ENCODE data around the gene FTSJ3. TPM values are rescaled to one million over a fixed set of nuclear protein-coding genes. Genes with fewer than 3 reads are reported as not detected.

FTSJ3 gene
- total and polyA plus RNA-seq, 2 of the 13 experiments (the other 11 are each of a cell fraction or from before 2014, with no cell fraction given): 26.0 to 64.2 TPM

- TF ChIP-seq AFF4 (CRISPR knock-in tag; IDR thresholded peaks at IDR 0.05) (no peak), THAP8 (CRISPR knock-in tag; IDR thresholded peaks at IDR 0.05; ENCODE audit: borderline replicate concordance) (0 out of 2 replicates have a peak, but pooled peaks have one; percentile 3), ETS1 (CRISPR knock-in tag; IDR thresholded peaks at IDR 0.05) (0 out of 2 replicates have a peak, but pooled peaks have one; percentile 48), IRF1 (CRISPR knock-in tag; IDR thresholded peaks at IDR 0.05; ENCODE audit: low read depth) (no peak), MYPOP (CRISPR knock-in tag; IDR thresholded peaks at IDR 0.05) (peak; percentile 95), U2AF2 (IDR thresholded peaks at IDR 0.05; ENCODE audit: low read depth, low read length) (0 out of 2 replicates have a peak, but pooled peaks have one; percentile 14), ZNF678 (CRISPR knock-in tag; IDR thresholded peaks at IDR 0.05) (no peak), ATF4 (CRISPR knock-in tag; IDR thresholded peaks at IDR 0.05) (peak in 1 of 2 experiments; percentile 79; a peak in 2 of 4 replicates), PHF20 (CRISPR knock-in tag; IDR thresholded peaks at IDR 0.05) (peak; percentile 93), FOSL1 (CRISPR knock-in tag; IDR thresholded peaks at IDR 0.05; ENCODE audit: borderline replicate concordance) (no peak; the same call in 1 of the 2 replicates), ZNF136 (CRISPR knock-in tag; IDR thresholded peaks at IDR 0.05; ENCODE audit: low read depth) (peak; percentile 97), ZNF749 (CRISPR knock-in tag; IDR thresholded peaks at IDR 0.05; ENCODE audit: borderline replicate concordance) (peak; percentile 96), MAFG (CRISPR knock-in tag; IDR thresholded peaks at IDR 0.05) (no peak), ZSCAN12 (CRISPR knock-in tag; IDR thresholded peaks at IDR 0.05) (peak; percentile 91), E2F2 (CRISPR knock-in tag; IDR thresholded peaks at IDR 0.05; ENCODE audit: borderline replicate concordance) (peak; percentile 85; the same call in 1 of the 2 replicates), CHD4 (IDR thresholded peaks at IDR 0.05; ENCODE audit: borderline replicate concordance, low read length) (peak; percentile 69; the same call in 1 of the 2 replicates), FOXJ3 (CRISPR knock-in tag; IDR thresholded peaks at IDR 0.05; ENCODE audit: borderline replicate concordance) (no peak; the same call in 1 of the 2 replicates)
Measured at GRCh38 chr17:63773272-63774140, 54.0 kb downstream of the FTSJ3 start, which contains the start of gene CCDC47 (continued).

Data from HepG2 (cell line).